ENCODE results near the gene SLC12A2.

DNA sequence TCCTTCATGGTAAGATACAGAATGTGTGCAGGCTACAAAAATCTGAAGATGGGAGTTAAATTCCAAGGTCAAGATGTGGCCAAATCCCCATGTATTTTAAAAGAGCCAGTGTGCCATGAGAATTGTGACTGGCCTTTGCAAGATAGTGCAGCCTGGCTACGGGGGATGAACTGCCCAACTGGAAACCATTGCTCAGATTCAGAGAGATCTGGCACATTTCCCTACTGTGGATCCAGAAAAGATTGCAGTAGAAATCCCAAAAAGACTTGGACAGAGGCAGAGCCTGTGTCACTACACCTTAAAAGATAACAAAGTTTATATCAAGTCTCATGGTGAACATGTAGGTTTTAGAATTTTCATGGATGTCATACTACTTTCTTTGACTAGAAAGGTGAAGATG is 26.2 kb downstream of the SLC12A2 start:
- TF ChIP-seq RAD21 (conservative IDR thresholded peaks at IDR 0.05) = no peak
- TF ChIP-seq, protein P1, sequence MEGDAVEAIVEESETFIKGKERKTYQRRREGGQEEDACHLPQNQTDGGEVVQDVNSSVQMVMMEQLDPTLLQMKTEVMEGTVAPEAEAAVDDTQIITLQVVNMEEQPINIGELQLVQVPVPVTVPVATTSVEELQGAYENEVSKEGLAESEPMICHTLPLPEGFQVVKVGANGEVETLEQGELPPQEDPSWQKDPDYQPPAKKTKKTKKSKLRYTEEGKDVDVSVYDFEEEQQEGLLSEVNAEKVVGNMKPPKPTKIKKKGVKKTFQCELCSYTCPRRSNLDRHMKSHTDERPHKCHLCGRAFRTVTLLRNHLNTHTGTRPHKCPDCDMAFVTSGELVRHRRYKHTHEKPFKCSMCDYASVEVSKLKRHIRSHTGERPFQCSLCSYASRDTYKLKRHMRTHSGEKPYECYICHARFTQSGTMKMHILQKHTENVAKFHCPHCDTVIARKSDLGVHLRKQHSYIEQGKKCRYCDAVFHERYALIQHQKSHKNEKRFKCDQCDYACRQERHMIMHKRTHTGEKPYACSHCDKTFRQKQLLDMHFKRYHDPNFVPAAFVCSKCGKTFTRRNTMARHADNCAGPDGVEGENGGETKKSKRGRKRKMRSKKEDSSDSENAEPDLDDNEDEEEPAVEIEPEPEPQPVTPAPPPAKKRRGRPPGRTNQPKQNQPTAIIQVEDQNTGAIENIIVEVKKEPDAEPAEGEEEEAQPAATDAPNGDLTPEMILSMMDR (IDR thresholded peaks at IDR 0.05; ENCODE audit: poor library complexity, severe bottlenecking) = no peak
- TF ChIP-seq EP300 (conservative IDR thresholded peaks at IDR 0.05; ENCODE audit: poor library complexity, severe bottlenecking) = no peak
- no peak for TF ChIP-seq EZH2 (IDR thresholded peaks at IDR 0.05; ENCODE audit: borderline replicate concordance, insufficient read depth, low read length, poor library complexity, severe bottlenecking)
- TF ChIP-seq, protein P2, sequence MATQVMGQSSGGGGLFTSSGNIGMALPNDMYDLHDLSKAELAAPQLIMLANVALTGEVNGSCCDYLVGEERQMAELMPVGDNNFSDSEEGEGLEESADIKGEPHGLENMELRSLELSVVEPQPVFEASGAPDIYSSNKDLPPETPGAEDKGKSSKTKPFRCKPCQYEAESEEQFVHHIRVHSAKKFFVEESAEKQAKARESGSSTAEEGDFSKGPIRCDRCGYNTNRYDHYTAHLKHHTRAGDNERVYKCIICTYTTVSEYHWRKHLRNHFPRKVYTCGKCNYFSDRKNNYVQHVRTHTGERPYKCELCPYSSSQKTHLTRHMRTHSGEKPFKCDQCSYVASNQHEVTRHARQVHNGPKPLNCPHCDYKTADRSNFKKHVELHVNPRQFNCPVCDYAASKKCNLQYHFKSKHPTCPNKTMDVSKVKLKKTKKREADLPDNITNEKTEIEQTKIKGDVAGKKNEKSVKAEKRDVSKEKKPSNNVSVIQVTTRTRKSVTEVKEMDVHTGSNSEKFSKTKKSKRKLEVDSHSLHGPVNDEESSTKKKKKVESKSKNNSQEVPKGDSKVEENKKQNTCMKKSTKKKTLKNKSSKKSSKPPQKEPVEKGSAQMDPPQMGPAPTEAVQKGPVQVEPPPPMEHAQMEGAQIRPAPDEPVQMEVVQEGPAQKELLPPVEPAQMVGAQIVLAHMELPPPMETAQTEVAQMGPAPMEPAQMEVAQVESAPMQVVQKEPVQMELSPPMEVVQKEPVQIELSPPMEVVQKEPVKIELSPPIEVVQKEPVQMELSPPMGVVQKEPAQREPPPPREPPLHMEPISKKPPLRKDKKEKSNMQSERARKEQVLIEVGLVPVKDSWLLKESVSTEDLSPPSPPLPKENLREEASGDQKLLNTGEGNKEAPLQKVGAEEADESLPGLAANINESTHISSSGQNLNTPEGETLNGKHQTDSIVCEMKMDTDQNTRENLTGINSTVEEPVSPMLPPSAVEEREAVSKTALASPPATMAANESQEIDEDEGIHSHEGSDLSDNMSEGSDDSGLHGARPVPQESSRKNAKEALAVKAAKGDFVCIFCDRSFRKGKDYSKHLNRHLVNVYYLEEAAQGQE (IDR thresholded peaks at IDR 0.05; ENCODE audit: borderline replicate concordance) = no peak
- no peak for TF ChIP-seq POLR2AphosphoS5 (IDR thresholded peaks at IDR 0.05)
- no peak for TF ChIP-seq MXI1 (conservative IDR thresholded peaks at IDR 0.05; ENCODE audit: poor library complexity, severe bottlenecking)
- no peak for TF ChIP-seq TAF1 (IDR thresholded peaks at IDR 0.05; ENCODE audit: low read depth)
- no peak for TF ChIP-seq SMC3 (conservative IDR thresholded peaks at IDR 0.05; ENCODE audit: poor library complexity)

Measured in neural cell (in vitro differentiated cells).